ENCODE data around the gene SPAG17. TPM values are rescaled to one million over a fixed set of nuclear protein-coding genes. Genes with fewer than 3 reads are reported as not detected.

SPAG17 gene
- total and polyA plus RNA-seq, 2 of the 13 experiments (the other 11 are each of a cell fraction or from before 2014, with no cell fraction given) = not detected

- no peak for TF ChIP-seq ZNF362 (CRISPR knock-in tag; IDR thresholded peaks at IDR 0.05; ENCODE audit: borderline replicate concordance)
- TF ChIP-seq MNT (IDR thresholded peaks at IDR 0.05) = no peak
- no peak for TF ChIP-seq ZNF180 (CRISPR knock-in tag; IDR thresholded peaks at IDR 0.05; ENCODE audit: borderline replicate concordance, low read depth)
- TF ChIP-seq ZNF484 (CRISPR knock-in tag; IDR thresholded peaks at IDR 0.05; ENCODE audit: borderline replicate concordance, low read depth) = no peak
- TF ChIP-seq NFRKB (IDR thresholded peaks at IDR 0.05) = no peak
- TF ChIP-seq PPARG (CRISPR knock-in tag; conservative IDR thresholded peaks at IDR 0.05) = 0 out of 2 replicates have a peak, but pooled peaks have one; percentile 30
- TF ChIP-seq CBFB (CRISPR knock-in tag; IDR thresholded peaks at IDR 0.05) = no peak
- TF ChIP-seq ZNF205 (CRISPR knock-in tag; IDR thresholded peaks at IDR 0.05) = no peak
- no peak for TF ChIP-seq PHB2 (IDR thresholded peaks at IDR 0.05; ENCODE audit: partially characterized antibody)
- no peak for TF ChIP-seq CBX5 (CRISPR knock-in tag; IDR thresholded peaks at IDR 0.05; ENCODE audit: borderline replicate concordance)
- TF ChIP-seq PHF5A (CRISPR knock-in tag; IDR thresholded peaks at IDR 0.05; ENCODE audit: low read depth, unreplicated experiment) = no peak
- TF ChIP-seq NFKB2 (CRISPR knock-in tag; IDR thresholded peaks at IDR 0.05; ENCODE audit: borderline replicate concordance) = peak; percentile 19; the same call in 1 of the 2 replicates
- no peak for TF ChIP-seq BORCS8-MEF2B (CRISPR knock-in tag; IDR thresholded peaks at IDR 0.05)
- TF ChIP-seq EP300 (IDR thresholded peaks at IDR 0.05; ENCODE audit: low read depth in 2 of 2, low read length in 2 of 2) = no peak
- no peak for TF ChIP-seq EP300 (CRISPR knock-in tag; IDR thresholded peaks at IDR 0.05; ENCODE audit: borderline replicate concordance)
- TF ChIP-seq ZNF12 (CRISPR knock-in tag; IDR thresholded peaks at IDR 0.05) = no peak
- no peak for TF ChIP-seq SKI (IDR thresholded peaks at IDR 0.05; ENCODE audit: partially characterized antibody)
- TF ChIP-seq ZNF546 (CRISPR knock-in tag; conservative IDR thresholded peaks at IDR 0.05) = no peak
- TF ChIP-seq ZNF143 (CRISPR knock-in tag; IDR thresholded peaks at IDR 0.05) = no peak
- TF ChIP-seq SMYD3 (CRISPR knock-in tag; IDR thresholded peaks at IDR 0.05) = no peak
- TF ChIP-seq ZSCAN31 (CRISPR knock-in tag; IDR thresholded peaks at IDR 0.05; ENCODE audit: low read depth) = no peak; the same call in 1 of the 2 replicates
- TF ChIP-seq ZNF510 (CRISPR knock-in tag; IDR thresholded peaks at IDR 0.05; ENCODE audit: low read depth) = no peak
- TF ChIP-seq ZNF883 (CRISPR knock-in tag; IDR thresholded peaks at IDR 0.05; ENCODE audit: not compliant biosample characterization) = no peak
- TF ChIP-seq GATAD2A (CRISPR knock-in tag; IDR thresholded peaks at IDR 0.05) = no peak
- TF ChIP-seq ETV6 (CRISPR knock-in tag; conservative IDR thresholded peaks at IDR 0.05) = no peak
- TF ChIP-seq SP2 (CRISPR knock-in tag; IDR thresholded peaks at IDR 0.05) = no peak
- TF ChIP-seq ZSCAN21 (CRISPR knock-in tag; IDR thresholded peaks at IDR 0.05; ENCODE audit: borderline replicate concordance) = no peak
- TF ChIP-seq HMG20B (CRISPR knock-in tag; conservative IDR thresholded peaks at IDR 0.05) = no peak
- no peak for TF ChIP-seq ZNF670 (CRISPR knock-in tag; IDR thresholded peaks at IDR 0.05; ENCODE audit: borderline replicate concordance)
- no peak for TF ChIP-seq HDAC6 (IDR thresholded peaks at IDR 0.05; ENCODE audit: low read depth, low read length)
Measured at GRCh38 chr1:117928881-117929342, 256.1 kb downstream of the SPAG17 start (continued).
